ENCODE results near the gene SLC9A7.

Gene SLC9A7

GRCh38 chrX:46597208-46597607 lies 161.7 kb downstream of the SLC9A7 start:
- DNase-seq, result no peak

DNA sequence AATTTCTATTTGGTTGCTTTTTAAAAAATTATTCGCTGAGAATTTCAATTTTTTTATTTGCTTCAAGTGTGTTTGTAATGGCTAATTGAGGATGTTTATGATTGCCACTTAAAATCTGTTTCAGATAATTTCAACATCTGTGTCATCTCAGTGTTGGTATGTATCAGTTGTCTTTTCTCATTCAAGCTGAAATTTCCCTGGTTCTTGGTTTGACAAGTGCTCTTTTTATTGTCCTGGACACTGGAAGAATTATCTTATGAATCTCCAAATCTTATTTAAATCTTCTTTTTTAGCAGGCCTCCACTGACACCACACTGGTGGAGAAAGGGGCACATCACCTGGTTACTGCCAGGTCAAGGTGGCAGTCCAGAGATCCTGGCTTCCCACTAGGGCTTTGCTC lies 163.8 kb downstream of the SLC9A7 start:
- DNase-seq, result no peak

DNA sequence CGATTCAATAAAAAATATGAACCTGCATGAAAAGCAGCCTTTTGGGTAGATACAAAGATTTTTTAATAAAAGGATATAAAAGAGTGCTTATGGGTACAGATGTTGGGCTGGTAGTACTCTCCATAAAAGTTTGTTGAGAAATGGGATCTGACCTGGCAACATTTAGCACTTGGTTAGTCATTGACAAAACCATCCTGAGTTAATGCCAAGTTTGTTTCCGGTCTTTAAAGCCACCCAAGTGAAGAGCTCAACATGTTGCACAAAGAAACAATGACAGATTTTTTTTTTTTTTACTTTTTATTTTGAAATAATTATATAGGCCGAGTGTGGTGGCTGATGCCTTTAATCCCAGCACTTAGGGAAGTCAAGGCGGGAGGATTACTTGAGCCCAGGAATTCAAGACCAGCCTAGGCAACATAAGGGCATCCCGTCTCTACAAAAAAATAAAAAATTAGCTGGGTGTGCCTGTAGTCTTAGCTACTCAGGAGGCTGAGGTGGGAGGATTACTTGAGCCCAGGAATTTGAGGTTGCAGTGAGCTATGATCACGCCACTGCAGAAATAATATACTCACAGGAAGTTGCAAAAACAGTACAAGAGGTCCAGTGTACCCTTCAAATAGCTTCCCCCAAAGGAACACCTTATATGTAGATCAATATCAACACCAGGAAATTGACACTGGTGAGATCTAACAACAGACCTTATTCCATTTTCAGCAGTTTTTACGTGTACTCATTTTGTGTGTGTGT lies 168.8 kb downstream of the SLC9A7 start:
- DNase-seq, result no peak

DNA sequence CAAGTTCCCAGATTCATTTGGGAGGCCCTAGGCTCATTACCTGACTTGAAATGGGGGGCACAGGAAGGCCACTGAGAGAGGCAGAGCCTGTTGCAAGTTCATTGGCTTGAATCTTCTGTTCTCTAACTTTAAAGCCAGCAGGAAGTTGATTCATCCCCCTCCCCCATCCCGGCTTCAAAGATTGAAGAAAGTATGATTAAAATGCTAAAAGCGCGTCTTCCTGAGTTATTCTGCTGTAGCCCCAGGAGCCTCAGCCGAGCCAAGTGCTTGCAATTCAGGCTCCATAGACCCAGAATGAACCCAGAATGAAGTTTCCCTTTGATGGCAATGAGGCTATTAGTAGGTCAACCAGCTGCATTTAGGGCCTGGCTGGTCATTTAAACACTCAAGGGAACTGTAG lies 170.7 kb downstream of the SLC9A7 start:
- DNase-seq, result no peak

DNA sequence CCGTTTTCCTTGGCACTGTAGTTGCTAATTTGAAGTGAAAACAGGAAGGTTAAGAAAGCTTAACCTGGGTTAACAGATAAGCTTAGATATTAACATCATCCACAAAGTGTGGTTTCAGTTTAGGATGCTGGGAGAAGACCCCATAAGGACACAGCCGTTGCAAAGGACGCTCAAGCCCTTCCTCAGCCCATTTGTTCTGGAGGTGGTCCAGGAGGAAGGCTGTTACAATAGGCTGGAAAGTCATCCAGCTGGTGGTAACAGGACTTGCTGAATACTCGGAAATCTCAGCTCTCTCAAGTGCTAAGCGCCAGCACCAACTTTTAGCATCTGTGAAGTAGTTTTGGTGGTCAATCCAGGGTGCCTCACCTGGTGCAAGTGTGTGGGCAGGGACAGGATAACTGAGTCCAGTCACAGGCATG lies 171.2 kb downstream of the SLC9A7 start:
- DNase-seq, result no peak

GRCh38 chrX:46587158-46587557 lies 171.8 kb downstream of the SLC9A7 start:
- DNase-seq, result no peak

DNA sequence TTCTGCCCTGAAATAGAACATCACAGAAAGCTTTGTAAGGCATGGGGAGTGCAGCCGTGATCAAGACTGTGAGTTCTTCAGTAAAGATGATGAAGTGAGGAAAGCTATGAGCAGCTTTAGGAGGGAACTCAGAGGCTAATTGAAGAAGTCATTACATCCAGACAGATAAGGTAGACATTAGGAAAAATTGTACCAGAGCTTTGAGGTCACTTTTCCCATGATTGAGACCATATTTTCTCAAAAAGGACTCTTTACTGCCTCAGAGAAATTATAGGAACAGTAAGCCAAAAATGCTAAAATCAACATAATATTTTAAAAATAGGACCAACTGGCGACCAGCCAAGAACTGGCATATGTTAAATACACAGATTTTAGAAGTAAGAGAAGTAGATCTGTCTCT lies 174.2 kb downstream of the SLC9A7 start:
- DNase-seq, result no peak

GRCh38 chrX:46582966-46583365 lies 176.0 kb downstream of the SLC9A7 start:
- no peak for DNase-seq

DNA sequence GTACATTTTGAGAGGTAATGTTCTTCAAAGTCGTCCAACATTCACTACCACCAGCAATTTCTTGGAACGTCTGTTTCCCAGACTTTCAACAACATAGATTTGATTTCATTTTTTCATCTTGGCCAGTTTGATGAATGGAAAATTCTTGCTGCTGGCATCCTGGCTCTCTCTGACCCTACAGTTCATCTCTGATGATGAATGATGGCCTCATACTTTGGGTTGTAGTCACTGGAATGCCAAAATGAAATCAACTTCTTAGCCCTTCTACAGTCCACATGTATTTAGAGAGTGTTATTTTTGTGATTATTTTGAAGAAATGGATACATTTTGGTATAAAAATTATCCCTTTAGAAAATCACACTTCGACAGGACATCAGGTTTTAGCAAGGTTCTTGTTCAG lies 176.6 kb downstream of the SLC9A7 start:
- DNase-seq, result no peak

DNA sequence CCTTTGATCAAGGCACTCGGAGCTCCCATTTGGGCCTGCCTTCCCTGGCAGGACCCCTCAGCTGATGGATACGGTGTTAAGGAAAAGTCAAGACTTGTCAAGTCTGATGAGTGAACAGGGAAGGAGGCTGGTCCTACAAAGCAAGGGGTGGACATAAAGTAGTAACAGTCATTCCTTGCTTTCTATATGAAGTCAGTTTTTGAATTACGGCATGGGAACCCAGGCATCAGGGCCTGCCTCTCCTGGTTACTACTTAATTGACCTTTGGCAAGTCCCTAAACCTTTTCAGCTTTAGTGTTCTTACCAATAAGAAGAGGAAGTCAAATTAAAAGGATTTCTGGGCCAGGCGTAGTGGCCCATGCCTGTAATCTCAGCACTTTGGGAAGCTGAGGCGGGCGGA lies 178.3 kb downstream of the SLC9A7 start:
- no peak for DNase-seq

DNA sequence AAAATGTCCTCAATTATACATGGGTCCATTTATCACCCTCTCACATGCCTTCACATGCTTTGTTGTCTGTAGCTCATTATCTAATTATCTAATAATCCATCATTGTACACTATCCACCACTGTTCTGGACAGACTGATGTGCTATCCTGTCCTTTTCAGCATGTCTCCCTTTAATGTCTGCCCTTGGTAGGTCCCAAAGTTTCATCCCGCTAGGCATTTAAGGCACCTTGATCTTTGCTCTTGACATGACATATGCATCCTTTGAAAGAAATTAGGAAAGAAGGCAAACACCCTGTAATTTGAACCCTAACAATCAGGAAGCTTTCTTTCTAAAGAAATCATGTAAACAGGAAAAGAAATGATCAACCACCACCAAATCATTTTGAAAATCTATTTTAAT lies 179.7 kb downstream of the SLC9A7 start:
- no peak for DNase-seq

GRCh38 chrX:46577221-46578005 lies 181.5 kb downstream of the SLC9A7 start:
- no peak for DNase-seq

DNA sequence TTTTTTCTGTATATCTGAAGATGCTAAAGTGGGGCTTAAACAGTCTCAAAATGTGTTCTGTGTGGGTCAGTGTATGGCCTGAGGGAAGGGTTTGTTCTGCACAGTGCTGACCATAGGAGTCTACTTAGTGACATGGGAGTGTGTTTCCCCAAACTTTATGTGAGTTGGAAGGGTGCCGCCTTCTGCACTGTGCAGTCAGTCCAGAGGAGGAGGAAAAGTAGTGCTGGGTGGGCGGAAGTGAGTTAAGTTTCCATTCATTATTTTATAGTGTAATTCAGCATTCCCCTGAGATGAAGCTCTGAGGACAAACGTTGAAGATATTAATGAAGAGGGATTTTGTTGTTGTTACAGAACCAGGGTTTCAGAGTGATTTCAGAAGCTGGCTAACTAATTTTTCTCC lies 182.5 kb downstream of the SLC9A7 start:
- DNase-seq, result no peak

DNA sequence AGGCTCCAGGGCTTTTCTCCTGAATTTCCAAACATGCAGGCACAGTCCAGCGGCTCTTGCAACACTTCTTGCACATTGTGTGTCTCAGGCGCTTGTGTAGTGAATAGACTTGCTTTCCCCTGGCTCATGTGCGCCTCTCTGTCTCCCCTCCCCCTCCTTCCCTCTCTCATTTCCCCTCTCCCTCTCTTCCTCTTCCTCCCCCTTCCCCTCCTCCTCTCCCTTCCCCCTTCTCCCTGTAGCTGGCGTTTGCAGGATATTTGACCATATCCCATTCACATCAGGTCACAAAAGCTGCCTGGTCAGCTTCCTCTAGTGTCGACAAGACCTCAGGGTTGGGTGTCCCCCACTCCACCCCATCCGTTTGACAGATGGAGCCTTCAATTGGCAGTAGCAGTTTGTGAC lies 182.9 kb downstream of the SLC9A7 start:
- DNase-seq, result no peak

- DNase-seq, result no peak
Observed at GRCh38 chrX:46575586-46575985, 183.3 kb downstream of the SLC9A7 start.

DNA sequence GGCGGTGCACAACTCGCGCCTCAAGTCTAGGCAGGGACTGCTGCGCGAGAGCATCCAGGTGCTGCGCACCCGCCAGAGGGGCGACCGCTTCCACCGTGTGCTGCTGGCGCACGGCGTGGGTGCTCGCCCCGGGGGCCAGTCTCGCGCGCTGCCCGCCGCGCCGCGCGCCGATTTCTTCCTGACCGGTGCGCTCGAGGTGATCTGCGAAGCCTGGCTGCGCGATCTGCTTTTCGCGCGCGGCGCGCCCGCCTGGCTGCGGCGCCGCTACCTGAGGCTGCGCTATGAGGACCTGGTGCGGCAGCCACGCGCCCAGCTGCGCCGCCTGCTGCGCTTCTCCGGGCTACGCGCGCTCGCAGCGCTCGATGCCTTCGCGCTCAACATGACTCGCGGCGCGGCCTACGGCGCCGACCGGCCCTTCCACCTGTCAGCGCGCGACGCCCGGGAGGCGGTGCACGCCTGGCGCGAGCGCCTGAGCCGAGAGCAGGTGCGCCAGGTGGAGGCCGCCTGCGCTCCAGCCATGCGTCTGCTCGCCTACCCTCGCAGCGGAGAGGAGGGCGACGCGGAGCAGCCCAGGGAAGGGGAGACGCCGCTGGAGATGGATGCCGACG lies 184.0 kb downstream of the SLC9A7 start:
- no peak for DNase-seq

DNA sequence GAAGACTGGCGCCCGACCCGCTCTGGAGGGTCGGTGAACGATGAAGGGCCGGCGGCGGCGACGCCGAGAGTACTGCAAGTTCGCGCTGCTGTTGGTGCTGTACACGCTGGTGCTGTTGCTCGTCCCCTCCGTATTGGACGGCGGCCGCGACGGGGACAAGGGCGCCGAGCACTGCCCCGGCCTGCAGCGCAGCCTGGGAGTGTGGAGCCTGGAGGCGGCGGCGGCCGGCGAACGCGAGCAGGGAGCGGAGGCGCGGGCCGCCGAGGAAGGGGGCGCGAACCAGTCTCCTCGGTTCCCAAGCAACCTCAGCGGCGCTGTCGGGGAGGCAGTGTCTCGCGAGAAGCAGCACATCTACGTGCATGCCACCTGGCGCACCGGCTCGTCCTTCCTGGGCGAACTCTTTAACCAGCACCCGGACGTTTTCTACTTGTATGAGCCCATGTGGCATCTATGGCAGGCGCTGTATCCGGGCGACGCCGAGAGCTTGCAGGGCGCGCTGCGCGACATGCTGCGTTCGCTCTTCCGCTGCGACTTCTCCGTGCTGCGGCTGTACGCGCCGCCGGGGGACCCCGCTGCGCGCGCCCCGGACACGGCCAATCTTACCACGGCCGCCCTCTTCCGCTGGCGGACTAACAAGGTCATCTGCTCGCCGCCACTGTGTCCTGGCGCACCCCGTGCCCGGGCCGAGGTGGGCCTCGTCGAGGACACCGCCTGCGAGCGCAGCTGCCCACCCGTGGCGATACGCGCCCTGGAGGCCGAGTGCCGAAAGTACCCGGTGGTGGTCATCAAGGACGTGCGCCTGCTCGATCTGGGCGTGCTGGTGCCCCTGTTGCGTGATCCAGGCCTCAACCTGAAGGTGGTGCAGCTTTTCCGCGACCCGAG lies 184.8 kb downstream of the SLC9A7 start:
- peak; percentile 15 for DNase-seq

GRCh38 chrX:46573331-46573891 lies 185.5 kb downstream of the SLC9A7 start, which contains the start of gene CHST7:
CHST7 (plus strand) TSS chrX:46573765; CDS start chrX:46573932, 167 bp downstream.
- peak; percentile 74 for DNase-seq

DNA sequence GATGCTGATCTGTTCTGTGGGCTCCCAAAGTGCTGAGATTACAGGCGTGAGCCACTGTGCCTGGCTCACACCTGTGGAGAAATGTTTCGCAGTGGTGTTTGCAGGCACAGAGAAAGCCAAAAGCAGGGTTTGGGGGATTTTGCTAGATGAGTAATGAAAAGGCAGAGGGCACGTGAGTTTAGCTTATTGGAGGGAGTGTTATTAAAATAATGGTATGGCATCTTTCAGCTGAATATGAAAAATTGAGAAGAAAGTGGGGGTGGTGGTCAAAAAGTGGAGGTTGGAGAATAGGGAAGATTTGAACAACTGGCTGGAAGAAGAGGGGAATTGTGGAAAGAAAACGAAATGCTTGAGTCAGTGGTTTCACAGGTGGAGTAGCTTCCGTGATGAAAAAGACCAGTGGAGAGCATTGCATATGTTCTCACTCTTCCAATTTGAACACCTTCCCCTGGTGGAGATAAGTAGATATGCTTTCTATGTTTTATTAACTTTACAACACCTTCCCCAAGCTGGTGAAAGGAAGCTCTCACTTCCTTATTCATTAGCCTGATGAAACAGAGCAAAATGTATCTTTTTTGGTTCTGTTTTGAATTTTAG lies 186.5 kb downstream of the SLC9A7 start:
- no peak for DNase-seq

DNA sequence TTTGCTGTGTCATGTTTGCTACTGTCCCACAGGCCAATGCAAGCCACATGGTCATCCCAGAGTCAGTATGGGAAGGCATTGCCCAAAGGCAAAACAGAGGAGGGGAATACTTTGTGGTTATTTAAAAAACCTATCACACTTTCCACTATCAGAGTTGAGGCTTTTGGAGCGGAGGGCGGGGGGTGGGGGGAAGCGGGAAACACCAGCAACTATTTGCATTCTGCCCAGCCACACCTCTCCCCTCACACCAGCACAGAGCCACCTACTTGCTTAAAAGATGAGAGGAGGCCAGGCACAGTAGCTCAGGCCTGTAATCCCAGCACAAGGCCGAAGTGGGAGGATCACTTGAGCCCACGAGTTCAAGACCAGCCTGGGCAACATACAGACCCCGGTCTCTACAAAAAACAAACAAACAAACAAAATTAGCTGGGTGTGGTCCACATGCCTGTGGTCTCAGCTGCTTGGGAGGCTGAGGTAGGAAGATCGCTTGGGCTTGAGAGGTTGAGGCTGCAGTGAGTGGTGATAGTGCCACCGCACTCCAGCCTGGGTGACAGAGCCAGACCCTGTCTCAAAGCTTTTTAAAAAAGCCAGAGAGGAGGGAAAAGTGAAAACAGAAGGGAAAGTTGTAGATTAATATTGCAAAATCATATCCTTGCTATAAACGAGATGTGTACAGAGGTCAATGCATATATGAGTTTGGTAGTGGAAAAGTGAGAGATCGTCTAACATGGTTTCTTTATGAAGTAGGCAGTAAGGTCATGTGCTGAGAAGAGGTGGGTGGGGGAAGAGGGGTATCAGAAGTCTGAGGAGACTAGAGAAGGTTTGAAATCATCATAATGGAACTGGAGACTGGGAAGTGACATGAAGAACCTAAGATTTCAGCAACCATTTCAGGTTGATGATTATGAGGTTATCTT lies 187.2 kb downstream of the SLC9A7 start:
- DNase-seq, result no peak

GRCh38 chrX:46569621-46570020 lies 189.3 kb downstream of the SLC9A7 start:
- DNase-seq, result no peak
